ENCODE results near the gene ADIPOQ. TPM values are rescaled to one million over a fixed set of nuclear protein-coding genes. Genes with fewer than 3 reads are reported as not detected.

ADIPOQ gene
- total and polyA plus RNA-seq, 2 of the 4 experiments (the other 2 are of a cell fraction), result not detected

DNA sequence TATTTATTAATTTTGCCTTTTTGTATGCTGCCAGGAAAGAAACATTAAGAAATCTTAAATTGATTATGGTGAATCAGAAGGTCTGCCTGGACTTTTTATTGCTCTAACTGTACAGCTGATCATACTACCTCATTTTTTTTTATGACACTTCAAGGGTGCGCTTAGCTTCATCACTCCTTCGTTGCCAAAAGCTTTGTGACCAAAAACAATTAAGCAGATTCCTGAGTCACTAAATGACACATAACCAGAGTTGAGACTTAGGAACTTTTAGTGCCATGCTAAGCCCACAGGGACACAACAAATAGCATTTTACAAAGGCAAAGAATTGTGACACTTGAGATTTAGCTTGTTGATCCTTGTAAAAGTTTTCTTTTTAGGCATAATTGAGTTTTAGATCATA, 4.9 kb downstream of the ADIPOQ start:
- H2AK5ac ChIP-seq (ENCODE audit: low read depth, low read length), result no peak overlapping the region
- ATAC-seq (ENCODE audit: low read depth), result no peak
- H4K5ac ChIP-seq (ENCODE audit: low read depth, low read length), result no peak overlapping the region
- H3K27me3 ChIP-seq (ENCODE audit: control insufficient read depth, insufficient read depth, low read length), result peaks cover 32% of the 10 kb centered on the region
- CTCF ChIA-PET, result no interaction called here
- H3K9me1 ChIP-seq (ENCODE audit: insufficient read depth, low read length), result no peaks in the 10 kb centered on the region
- no CpG with 5 or more reads among the region's 2 CpGs for WGBS, 2 experiments (ENCODE audit: extremely low coverage in 2 of 2, insufficient read length in 1 of 2)
- in situ Hi-C loops (cut with MboI; ENCODE audit: low sequenced_read_pairs) (loop anchor here (10.0 kb wide), 1 partner anchor 317 kb away; no protein-coding TSS in a partner anchor), intact Hi-C loops (cut with micrococcal nuclease) (loop anchor here (5.0 to 10.0 kb wide), 4 partner anchors 265 to 857 kb away; partner anchors contain the start of genes RTP2 and SST), dilution Hi-C loops (cut with HindIII; ENCODE audit: low sequenced_read_pairs, unreplicated experiment) (no loop called here)
- no peak overlapping the region for H4K91ac ChIP-seq (ENCODE audit: insufficient read depth, low read depth, low read length)
- DNase-seq, result no peak
- no peak overlapping the region for H3K4me2 ChIP-seq (ENCODE audit: low read depth, low read length)
- no peak overlapping the region for H3K4me3 ChIP-seq (ENCODE audit: insufficient read depth, low read depth, low read length)
- H2BK5ac ChIP-seq (ENCODE audit: low read depth, low read length, poor library complexity, severe bottlenecking), result no peak overlapping the region
- no peaks in the 10 kb centered on the region for H4K20me1 ChIP-seq (ENCODE audit: insufficient read depth, low read length)
- H3K23ac ChIP-seq (ENCODE audit: low read depth, low read length), result no peak overlapping the region
- H2BK20ac ChIP-seq (ENCODE audit: low read depth, low read length), result no peak overlapping the region
- no peak overlapping the region for H4K8ac ChIP-seq (ENCODE audit: low read depth in 2 of 2, low read length in 2 of 2)
- no peak overlapping the region for H3K27ac ChIP-seq (ENCODE audit: insufficient read depth, low read length)
- no peak overlapping the region for H3K4ac ChIP-seq (ENCODE audit: low read depth, low read length)
- no TSS peak for BruUV-seq (replicated peaks)
- H3K56ac ChIP-seq (ENCODE audit: extremely low read depth, insufficient read depth, low read length), result no peak overlapping the region
- H2AK9ac ChIP-seq (replicated peaks; ENCODE audit: low read depth, low read length, poor library complexity), result no peak overlapping the region
- no peaks in the 10 kb centered on the region for H3K9me3 ChIP-seq (ENCODE audit: control insufficient read depth, insufficient read depth, low read length)
- H3K9ac ChIP-seq (ENCODE audit: low read depth, low read length), result no peak overlapping the region
- TF ChIP-seq POLR2A (IDR thresholded peaks at IDR 0.05; ENCODE audit: low read depth, low read length), result no peak
- TF ChIP-seq RCOR1 (IDR thresholded peaks at IDR 0.05; ENCODE audit: insufficient replicate concordance, low read length), result no peak
- TF ChIP-seq BHLHE40 (IDR thresholded peaks at IDR 0.05; ENCODE audit: low read depth, low read length), result no peak
- TF ChIP-seq MAZ (IDR thresholded peaks at IDR 0.05; ENCODE audit: borderline replicate concordance, low read depth, low read length), result no peak
- TF ChIP-seq, protein P1, sequence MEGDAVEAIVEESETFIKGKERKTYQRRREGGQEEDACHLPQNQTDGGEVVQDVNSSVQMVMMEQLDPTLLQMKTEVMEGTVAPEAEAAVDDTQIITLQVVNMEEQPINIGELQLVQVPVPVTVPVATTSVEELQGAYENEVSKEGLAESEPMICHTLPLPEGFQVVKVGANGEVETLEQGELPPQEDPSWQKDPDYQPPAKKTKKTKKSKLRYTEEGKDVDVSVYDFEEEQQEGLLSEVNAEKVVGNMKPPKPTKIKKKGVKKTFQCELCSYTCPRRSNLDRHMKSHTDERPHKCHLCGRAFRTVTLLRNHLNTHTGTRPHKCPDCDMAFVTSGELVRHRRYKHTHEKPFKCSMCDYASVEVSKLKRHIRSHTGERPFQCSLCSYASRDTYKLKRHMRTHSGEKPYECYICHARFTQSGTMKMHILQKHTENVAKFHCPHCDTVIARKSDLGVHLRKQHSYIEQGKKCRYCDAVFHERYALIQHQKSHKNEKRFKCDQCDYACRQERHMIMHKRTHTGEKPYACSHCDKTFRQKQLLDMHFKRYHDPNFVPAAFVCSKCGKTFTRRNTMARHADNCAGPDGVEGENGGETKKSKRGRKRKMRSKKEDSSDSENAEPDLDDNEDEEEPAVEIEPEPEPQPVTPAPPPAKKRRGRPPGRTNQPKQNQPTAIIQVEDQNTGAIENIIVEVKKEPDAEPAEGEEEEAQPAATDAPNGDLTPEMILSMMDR (conservative IDR thresholded peaks at IDR 0.05; ENCODE audit: low read depth, low read length), result no peak
- TF ChIP-seq CHD1 (IDR thresholded peaks at IDR 0.05; ENCODE audit: low read depth, low read length), result no peak
- TF ChIP-seq, protein P2, sequence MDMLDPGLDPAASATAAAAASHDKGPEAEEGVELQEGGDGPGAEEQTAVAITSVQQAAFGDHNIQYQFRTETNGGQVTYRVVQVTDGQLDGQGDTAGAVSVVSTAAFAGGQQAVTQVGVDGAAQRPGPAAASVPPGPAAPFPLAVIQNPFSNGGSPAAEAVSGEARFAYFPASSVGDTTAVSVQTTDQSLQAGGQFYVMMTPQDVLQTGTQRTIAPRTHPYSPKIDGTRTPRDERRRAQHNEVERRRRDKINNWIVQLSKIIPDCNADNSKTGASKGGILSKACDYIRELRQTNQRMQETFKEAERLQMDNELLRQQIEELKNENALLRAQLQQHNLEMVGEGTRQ (IDR thresholded peaks at IDR 0.05; ENCODE audit: low read depth, low read length), result no peak
- TF ChIP-seq NFE2L2 (IDR thresholded peaks at IDR 0.05; ENCODE audit: low read depth, low read length), result no peak
- TF ChIP-seq RAD21 (IDR thresholded peaks at IDR 0.05; ENCODE audit: low read length), result no peak
- TF ChIP-seq FOS (IDR thresholded peaks at IDR 0.05; ENCODE audit: low read depth, low read length), result no peak
- no peak for TF ChIP-seq SMC3 (IDR thresholded peaks at IDR 0.05; ENCODE audit: low read depth, low read length)
- TF ChIP-seq RFX5 (IDR thresholded peaks at IDR 0.05; ENCODE audit: low read depth, low read length), result no peak
- TF ChIP-seq, protein P3, sequence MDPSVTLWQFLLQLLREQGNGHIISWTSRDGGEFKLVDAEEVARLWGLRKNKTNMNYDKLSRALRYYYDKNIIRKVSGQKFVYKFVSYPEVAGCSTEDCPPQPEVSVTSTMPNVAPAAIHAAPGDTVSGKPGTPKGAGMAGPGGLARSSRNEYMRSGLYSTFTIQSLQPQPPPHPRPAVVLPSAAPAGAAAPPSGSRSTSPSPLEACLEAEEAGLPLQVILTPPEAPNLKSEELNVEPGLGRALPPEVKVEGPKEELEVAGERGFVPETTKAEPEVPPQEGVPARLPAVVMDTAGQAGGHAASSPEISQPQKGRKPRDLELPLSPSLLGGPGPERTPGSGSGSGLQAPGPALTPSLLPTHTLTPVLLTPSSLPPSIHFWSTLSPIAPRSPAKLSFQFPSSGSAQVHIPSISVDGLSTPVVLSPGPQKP (IDR thresholded peaks at IDR 0.05; ENCODE audit: borderline replicate concordance, low read depth, low read length), result no peak
- TF ChIP-seq MAFK (IDR thresholded peaks at IDR 0.05; ENCODE audit: low read depth, low read length), result no peak
- no peak for TF ChIP-seq MXI1 (IDR thresholded peaks at IDR 0.05; ENCODE audit: borderline replicate concordance, low read depth, low read length)
- no peak for TF ChIP-seq CEBPB (IDR thresholded peaks at IDR 0.05; ENCODE audit: low read depth, low read length)
- no peak overlapping the region for H2BK15ac ChIP-seq (ENCODE audit: low read depth, low read length)
- no peaks in the 10 kb centered on the region for H3K4me1 ChIP-seq (ENCODE audit: control insufficient read depth, insufficient read depth, low read length)
- H2BK120ac ChIP-seq (ENCODE audit: low read depth, low read length), result no peak overlapping the region
- no peak overlapping the region for H3K14ac ChIP-seq (replicated peaks; ENCODE audit: low read depth, low read length)
- no peaks in the 10 kb centered on the region for H3K79me1 ChIP-seq (ENCODE audit: low read depth in 1 of 2, low read length in 2 of 2)
- H3K18ac ChIP-seq (ENCODE audit: low read depth, low read length), result no peak overlapping the region
- POLR2A ChIA-PET (ENCODE audit: unreplicated experiment), result interaction anchor here (0.6 kb wide), 1 partner anchor 673 kb away, joined by 3 read pairs; no protein-coding TSS in a partner anchor
- H2AFZ ChIP-seq (replicated peaks; ENCODE audit: low read length, poor library complexity), result no peak overlapping the region
- H3K36me3 ChIP-seq (ENCODE audit: control insufficient read depth, insufficient read depth, low read length), result no peaks in the 10 kb centered on the region
